OCI-LY7 (cell line): Measurements from ENCODE around the gene RPL32.

Source experiments
- CTCF ChIP-seq: fragments of 200-600 bp; sonication (generic); conservative IDR thresholded peaks from 2 replicates; pipeline ENCODE4 v1.5.1; 2014; ENCODE audit warnings: mild to moderate bottlenecking, antibody characterized with exemption, low read length, moderate library complexity, mixed read lengths
- EZH2phosphoT487 ChIP-seq: fragments of 200-600 bp; sonication (generic); IDR thresholded peaks from 2 replicates; pipeline ENCODE4 v1.6.1; 2018; ENCODE audit warnings: low read depth, borderline replicate concordance, mild to moderate bottlenecking, mixed run types, antibody characterized with exemption, low read length, moderate library complexity, mixed read lengths

GRCh38 chr3:12798559-12799179, 42.7 kb downstream of the RPL32 start:
- TF ChIP-seq CTCF: no peak
- TF ChIP-seq EZH2phosphoT487: no peak
